HL-60 (cell line): ENCODE measurements around the gene ATPAF1.

Experiments
- DNase-seq, 2 experiments: peaks; one replicate each; pipeline ENCODE4 v3.0.0-alpha.2; 2010 to 2020; ENCODE audit warnings: low read depth in 1 of 2, low spot score in 1 of 2
- H3K27ac ChIP-seq: fragments of 250-450 bp; sonication (Bioruptor Pico); replicated peaks from 2 replicates; pipeline ENCODE4 v1.5.1; 2020; ENCODE audit warnings: mild to moderate bottlenecking, moderate library complexity
- H3K27me3 ChIP-seq: fragments of 250-450 bp; sonication (Bioruptor Pico); 2 replicates; pipeline ENCODE4 v1.5.1; 2021; ENCODE audit warnings: mild to moderate bottlenecking, moderate library complexity; ENCODE audit not compliant: insufficient read depth, poor library complexity, severe bottlenecking
- H3K4me3 ChIP-seq: replicated peaks from 2 replicates; pipeline ENCODE4 v1.5.1; 2011; ENCODE audit warnings: mild to moderate bottlenecking, control low read depth, low read length; ENCODE audit not compliant: insufficient read depth
- CTCF ChIP-seq: IDR thresholded peaks from one replicate; pipeline ENCODE4 v1.5.1; 2011; ENCODE audit warnings: low read length, control low read depth, inconsistent platforms; ENCODE audit not compliant: insufficient read depth
- GABPA ChIP-seq: IDR thresholded peaks from 2 replicates; pipeline ENCODE4 v1.6.1; 2012; ENCODE audit warnings: low read depth
- POLR2AphosphoS5 ChIP-seq: IDR thresholded peaks from 2 replicates; pipeline ENCODE4 v1.6.1; 2012; ENCODE audit warnings: low read depth
- REST ChIP-seq: IDR thresholded peaks from 2 replicates; pipeline ENCODE4 v1.6.1; 2012; ENCODE audit warnings: low read depth; ENCODE audit not compliant: insufficient replicate concordance
- SPI1 ChIP-seq: IDR thresholded peaks from 2 replicates; pipeline ENCODE4 v1.6.1; 2012; ENCODE audit warnings: low read depth, mild to moderate bottlenecking, borderline replicate concordance

Gene ATPAF1

GRCh38 chr1:46708121-46708520, 40.0 kb upstream of the ATPAF1 start:
- H3K4me3 ChIP-seq = no peak overlapping the region
- no peaks in the 10 kb centered on the region for H3K27me3 ChIP-seq
- no peak for DNase-seq
- H3K27ac ChIP-seq = no peak overlapping the region
- TF ChIP-seq REST (no peak), GABPA (no peak), SPI1 (no peak), CTCF (no peak), POLR2AphosphoS5 (no peak)

GRCh38 chr1:46705408-46705807, 37.2 kb upstream of the ATPAF1 start:
- DNase-seq = no peak
- H3K4me3 ChIP-seq = no peak overlapping the region
- TF ChIP-seq POLR2AphosphoS5 (no peak), SPI1 (no peak), CTCF (no peak), GABPA (no peak), REST (no peak)
- H3K27me3 ChIP-seq = no peaks in the 10 kb centered on the region
- no peak overlapping the region for H3K27ac ChIP-seq

GRCh38 chr1:46703927-46704641, 35.9 kb upstream of the ATPAF1 start:
- no peaks in the 10 kb centered on the region for H3K27me3 ChIP-seq
- no peak for DNase-seq
- no peak for TF ChIP-seq GABPA
- no peak for TF ChIP-seq CTCF
- no peak for TF ChIP-seq SPI1
- TF ChIP-seq REST = no peak
- no peak for TF ChIP-seq POLR2AphosphoS5
- no peak overlapping the region for H3K4me3 ChIP-seq
- H3K27ac ChIP-seq = no peak overlapping the region
